GM12878 (cell line): ENCODE data around the gene FKTN. TPM values are rescaled to one million over a fixed set of nuclear protein-coding genes. Genes with fewer than 3 reads are reported as not detected.

Experiments used
- ATAC-seq: fragments of 200-7000 bp; cut with Tn5 transposase; 3 replicates; pipeline ENCODE4 v1.9.1; 2020; ENCODE audit warnings: mild to moderate bottlenecking, moderate library complexity
- BruUV-seq: library from RNA; stranded (reverse); fragments of 400-500 nt; replicated peaks from 2 replicates; lab custom pipeline; 2021; lab: Mats Ljungman, UMichigan
- CTCF ChIA-PET: fragments of 300-600 bp; sonication (Branson Sonifier 250); formaldehyde crosslinking; extraction: SDS; loops from one replicate; lab custom pipeline; 2021; ENCODE audit warnings: inconsistent platforms; lab: Yijun Ruan, JAX
- POLR2A ChIA-PET: fragments of 350-600 bp; formaldehyde crosslinking; extraction: SDS; loops from one replicate; lab custom pipeline; 2021; ENCODE audit warnings: inconsistent platforms; lab: Charles Lee
- RAD21 ChIA-PET: fragments of 300-600 bp; sonication (Branson Sonifier 250); formaldehyde crosslinking; loops from one replicate; lab custom pipeline; 2023; ENCODE audit warnings: antibody characterized with exemption; ENCODE audit not compliant: unreplicated experiment; lab: Charles Lee
- SMC1A ChIA-PET: fragments of 300-600 bp; sonication (Branson Sonifier 250); formaldehyde crosslinking; loops from one replicate; lab custom pipeline; 2023; ENCODE audit not compliant: unreplicated experiment, uncharacterized antibody; lab: Charles Lee
- DNase-seq: peaks from one replicate; pipeline ENCODE4 v3.0.0-alpha.2; 2011; ENCODE audit warnings: low read depth, low spot score
- FAIRE-seq: peaks from 3 replicates; lab custom pipeline; 2011; peaks lifted over from hg19 to GRCh38; lab: Jason Lieb, UNC
- H2AFZ ChIP-seq: 2 replicates; pipeline ENCODE4 v1.6.0; 2011; ENCODE audit warnings: low read depth, low read length, control low read depth; ENCODE audit not compliant: control insufficient read depth
- H3K27ac ChIP-seq: 2 replicates; pipeline ENCODE4 v1.5.1; 2011; ENCODE audit warnings: control low read depth; ENCODE audit not compliant: control insufficient read depth, insufficient read depth
- H3K27me3 ChIP-seq, 2 experiments: replicated peaks in 1 of 2; 2 replicates each; pipeline versions ENCODE4 v1.6.0 to v1.6.1; 2011; ENCODE audit warnings: low read length in 1 of 2; ENCODE audit not compliant: control insufficient read depth in 2 of 2, insufficient read depth in 2 of 2
- H3K36me3 ChIP-seq, 2 experiments: 2 replicates each; pipeline ENCODE4 v1.5.1; 2011; ENCODE audit warnings: low read length in 1 of 2; ENCODE audit not compliant: control insufficient read depth in 2 of 2, insufficient read depth in 2 of 2
- H3K4me1 ChIP-seq: 2 replicates; pipeline ENCODE4 v1.6.1; 2011; ENCODE audit warnings: mild to moderate bottlenecking, low read length, moderate library complexity, mixed read lengths; ENCODE audit not compliant: control insufficient read depth, insufficient read depth
- H3K4me2 ChIP-seq: 2 replicates; pipeline ENCODE4 v1.6.0; 2011; ENCODE audit warnings: control low read depth; ENCODE audit not compliant: control insufficient read depth, insufficient read depth
- H3K4me3 ChIP-seq: fragments of 200-600 bp; sonication (generic); 2 replicates; pipeline ENCODE4 v1.5.1; 2016
- H3K79me2 ChIP-seq: 2 replicates; pipeline ENCODE4 v1.6.0; 2011; ENCODE audit warnings: low read length; ENCODE audit not compliant: control insufficient read depth, insufficient read depth
- H3K9ac ChIP-seq: 2 replicates; pipeline ENCODE4 v1.8.0; 2011; ENCODE audit warnings: low read length, control low read depth, mixed read lengths; ENCODE audit not compliant: control insufficient read depth, insufficient read depth
- H3K9me3 ChIP-seq: replicated peaks from 3 replicates; pipeline ENCODE4 v1.5.1; 2011; ENCODE audit warnings: mild to moderate bottlenecking, low read length; ENCODE audit not compliant: control insufficient read depth, insufficient read depth
- H4K20me1 ChIP-seq: 2 replicates; pipeline ENCODE4 v1.6.0; 2011; ENCODE audit not compliant: control insufficient read depth, insufficient read depth
- BRCA1 ChIP-seq: IDR thresholded peaks from 2 replicates; pipeline ENCODE4 v1.6.1; 2011; ENCODE audit warnings: low read depth, low read length, improper control_type of control experiment
- CBFB ChIP-seq: IDR thresholded peaks from 2 replicates; pipeline ENCODE4 v1.6.1; 2016; ENCODE audit warnings: antibody characterized with exemption, low read depth
- CBX3 ChIP-seq: fragments of 200-600 bp; sonication (generic); IDR thresholded peaks from 2 replicates; pipeline ENCODE4 v1.6.1; 2016; ENCODE audit warnings: low read depth, borderline replicate concordance
- FOXK2 ChIP-seq: fragments of 450-650 bp; IDR thresholded peaks from 2 replicates; pipeline ENCODE4 v1.6.1; 2017; ENCODE audit warnings: mild to moderate bottlenecking, moderate library complexity
- HDAC6 ChIP-seq: fragments of 200-600 bp; sonication (generic); IDR thresholded peaks from one replicate; pipeline ENCODE4 v1.8.0; 2017; ENCODE audit warnings: antibody characterized with exemption; ENCODE audit not compliant: unreplicated experiment
- NFXL1 ChIP-seq: fragments of 450-650 bp; IDR thresholded peaks from 2 replicates; pipeline ENCODE4 v1.6.1; 2017; ENCODE audit warnings: antibody characterized with exemption, mild to moderate bottlenecking, borderline replicate concordance
- NFYB ChIP-seq: IDR thresholded peaks from 2 replicates; pipeline ENCODE4 v1.6.1; 2011; ENCODE audit warnings: low read depth, mild to moderate bottlenecking, low read length, improper control_type of control experiment, moderate library complexity; ENCODE audit not compliant: insufficient read depth
- NR2F1 ChIP-seq: fragments of 450-650 bp; conservative IDR thresholded peaks from 2 replicates; pipeline ENCODE4 v1.6.1; 2017; ENCODE audit warnings: mild to moderate bottlenecking
- POLR2AphosphoS5 ChIP-seq: IDR thresholded peaks from 2 replicates; pipeline ENCODE4 v1.6.1; 2011; ENCODE audit warnings: mild to moderate bottlenecking, low read length, inconsistent platforms
- WGBS: methylation state at CpG from one replicate; pipeline ENCODE4 v1.1.6; 2016; ENCODE audit warnings: low lambda C conversion rate; ENCODE audit not compliant: insufficient replicate concordance, insufficient coverage; ENCODE audit errors: missing lambda C conversion rate; 5-methylcytosine and 5-hydroxymethylcytosine counted together
- in situ Hi-C: fragments of 300-500 bp; cut with MboI; formaldehyde crosslinking; loops from 9 replicates; pipeline ENCODE4 v1.14.3; 2018; ENCODE audit warnings: mixed read lengths
- intact Hi-C: fragments of 100-400 bp; cut with micrococcal nuclease; formaldehyde crosslinking; loops from one replicate; pipeline ENCODE4 v1.14.2; 2022; ENCODE audit not compliant: unreplicated experiment
- polyA plus RNA-seq, 11 experiments: library from polyadenylated mRNA; depleted of rRNA in 4 of 11; unstranded in 6 of 11; stranded (reverse) in 5 of 11; fragments of >200 nt; fragmentation: Nextera tagmentation in 4 of 11; fragmentation: Illumina TruSeq in 1 of 11; extraction: Ambion mirVana in 4 of 11; extraction: Trizol in 1 of 11; gene quantifications; 1 replicate in 1 of 11; 2 replicates in 10 of 11; pipeline versions ENCODE4 v1.2.1 to v1.2.3, GENCODE V29; 2011 to 2016; ENCODE audit warnings: inconsistent platforms in 2 of 11, missing spikeins in 2 of 11, low read depth in 1 of 11
- total RNA-seq, 4 experiments: library from RNA; depleted of rRNA in 3 of 4; stranded (reverse); fragments of >200 nt in 3 of 4; fragmentation: Illumina TruSeq in 1 of 4; extraction: Trizol in 1 of 4; gene quantifications; 2 replicates each; pipeline versions ENCODE4 v1.2.1 to v1.2.3, GENCODE V29; 2013 to 2021

The FKTN gene
- total and polyA plus RNA-seq, 10 of the 15 experiments (the other 5 are each of a cell fraction or from before 2014, with no cell fraction given), result 3.6 to 15.9 (median 10.6) TPM

DNA sequence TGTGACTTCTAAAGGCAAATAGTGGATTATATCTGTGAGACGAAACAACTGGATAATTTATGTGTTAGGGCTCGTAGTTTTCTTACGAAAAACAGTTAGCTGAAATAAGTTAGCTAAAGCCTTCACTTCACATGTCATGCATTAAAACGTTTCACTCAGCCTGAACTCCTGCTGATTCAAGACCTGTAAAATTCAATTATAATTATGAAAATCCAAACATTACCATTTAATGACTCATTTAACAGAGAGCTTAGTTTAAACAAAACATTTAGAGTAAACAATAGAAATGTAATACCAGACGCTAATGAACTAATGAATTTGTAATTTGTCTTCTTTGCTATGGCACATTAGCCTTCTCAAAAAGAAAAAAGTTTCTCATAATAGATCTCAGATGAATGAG lies 106.0 kb downstream of the FKTN start:
- ATAC-seq, result no peak
- DNase-seq, result no peak
- TF ChIP-seq CBFB (no peak), FOXK2 (no peak), POLR2AphosphoS5 (no peak), CBX3 (no peak), HDAC6 (no peak)
- RAD21 ChIA-PET, result no interaction called here
- Histone ChIP-seq H3K9me3 (no peaks in the 10 kb centered on the region), H2AFZ (no peak overlapping the region), H3K4me2 (no peak overlapping the region), H3K79me2 (no peaks in the 10 kb centered on the region), H3K36me3 (no peaks in the 10 kb centered on the region), H3K27me3 (no peaks in the 10 kb centered on the region), H3K27ac (no peak overlapping the region), H4K20me1 (no peaks in the 10 kb centered on the region), H3K9ac (no peak overlapping the region), H3K4me1 (peaks cover 14% of the 10 kb centered on the region), H3K4me3 (no peak overlapping the region)
- no TSS peak for BruUV-seq
- in situ Hi-C loops (no loop called here), intact Hi-C loops (no loop called here)
- CTCF ChIA-PET, result no interaction called here
- POLR2A ChIA-PET, result no interaction called here
- FAIRE-seq, result no peak
- SMC1A ChIA-PET, result interaction anchor here (0.6 to 1.4 kb wide), 5 partner anchors 9 to 165 kb away, joined by 3 to 4 read pairs (median 3); no protein-coding TSS in a partner anchor
- 83% methylated on average over 5 of the region's 5 CpGs for WGBS

DNA sequence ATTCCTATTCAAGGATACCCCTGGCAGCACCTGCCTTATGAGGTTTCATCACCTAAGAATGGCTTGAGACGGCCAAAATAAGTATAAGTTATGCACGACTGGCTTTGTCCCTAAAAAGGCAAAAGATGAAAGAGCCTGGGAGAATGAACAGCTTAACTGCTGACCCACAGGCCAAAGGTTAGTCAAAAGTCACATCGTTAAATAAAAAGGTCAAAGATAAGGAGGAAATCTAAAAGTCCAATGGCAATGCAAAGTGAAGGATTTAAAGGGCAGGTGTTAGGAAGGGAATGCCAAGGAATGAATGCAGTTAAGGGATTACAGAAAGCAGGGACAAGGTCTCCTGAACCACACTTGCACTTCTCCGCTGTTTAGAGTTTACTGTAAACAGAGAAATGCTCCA lies 109.9 kb downstream of the FKTN start:
- 64% methylated on average over 4 of the region's 4 CpGs for WGBS
- Histone ChIP-seq H3K4me3 (no peak overlapping the region), H3K27ac (no peak overlapping the region), H3K4me2 (no peak overlapping the region), H4K20me1 (no peaks in the 10 kb centered on the region), H3K27me3 (no peaks in the 10 kb centered on the region), H3K4me1 (peaks cover under 1% of the 10 kb centered on the region), H2AFZ (no peak overlapping the region), H3K9ac (no peak overlapping the region), H3K79me2 (no peaks in the 10 kb centered on the region), H3K9me3 (no peaks in the 10 kb centered on the region), H3K36me3 (no peaks in the 10 kb centered on the region)
- POLR2A ChIA-PET, result interaction anchor here (1.5 kb wide), 1 partner anchor 9 kb away, joined by 3 read pairs; no protein-coding TSS in a partner anchor
- SMC1A ChIA-PET, result interaction anchor here (1.5 to 2.5 kb wide), 2 partner anchors 12 to 20 kb away, joined by 3 to 6 read pairs; no protein-coding TSS in a partner anchor
- peak; percentile 30; the same call in 1 of the 2 replicates for TF ChIP-seq NR2F1
- TF ChIP-seq NFXL1, result no peak
- no peak for TF ChIP-seq BRCA1
- no peak for TF ChIP-seq NFYB
- BruUV-seq, result no TSS peak
- in situ Hi-C loops (no loop called here), intact Hi-C loops (no loop called here)
- FAIRE-seq, result no peak
- RAD21 ChIA-PET, result no interaction called here
- CTCF ChIA-PET, result interaction anchor here (0.5 to 0.7 kb wide), 2 partner anchors 30 to 414 kb away, joined by 3 read pairs; no protein-coding TSS in a partner anchor
- no peak for ATAC-seq
- no peak for DNase-seq
